Measurements from ENCODE around the gene VARS1.

The VARS1 gene

DNA sequence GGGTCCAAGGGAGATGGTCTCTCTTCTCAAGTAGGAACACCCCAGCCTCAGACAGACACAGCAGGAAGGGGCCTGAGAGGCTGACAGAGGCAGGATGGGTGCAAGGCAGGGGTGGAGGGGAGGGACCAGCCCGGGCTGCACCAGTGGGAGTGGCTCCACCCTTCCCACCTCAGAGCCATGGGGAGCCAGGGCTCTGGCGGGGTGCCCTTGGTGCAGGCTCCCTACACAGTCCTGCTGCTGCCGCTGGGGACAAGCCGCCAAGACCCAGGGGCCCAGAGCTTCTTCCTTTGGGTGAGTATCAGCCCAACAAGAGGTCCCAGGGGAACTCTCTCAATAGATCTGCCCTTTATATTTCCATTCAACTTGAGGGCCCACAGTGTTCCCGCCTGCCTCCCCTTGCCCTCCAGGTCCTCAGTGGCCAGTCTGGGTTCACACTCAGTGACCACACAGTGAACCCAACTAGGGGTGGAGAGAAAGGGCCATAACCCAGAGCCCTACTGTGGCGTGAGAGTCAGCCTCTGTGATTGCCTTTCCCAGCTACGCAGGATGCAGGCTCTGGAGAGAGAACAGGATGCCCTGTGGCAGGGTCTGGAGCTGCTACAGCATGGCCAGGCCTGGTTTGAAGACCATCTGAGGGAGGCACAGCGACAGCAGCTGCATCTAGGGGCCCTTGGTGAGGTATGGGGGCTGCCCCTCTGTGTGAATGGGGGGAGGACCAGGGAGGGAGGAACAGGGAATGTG is 32.5 kb downstream of the VARS1 start:
- Histone ChIP-seq H3K27me3 (ENCODE audit: control insufficient read depth in 2 of 2, insufficient read depth in 2 of 2, low read length in 2 of 2) (no peaks in the 10 kb centered on the region), H3K4me1 (ENCODE audit: control insufficient read depth in 2 of 2, insufficient read depth in 2 of 2, low read length in 2 of 2) (no peaks in the 10 kb centered on the region), H3K36me3 (ENCODE audit: control insufficient read depth in 2 of 2, insufficient read depth in 2 of 2, low read length in 2 of 2) (no peaks in the 10 kb centered on the region), H3K9me3 (ENCODE audit: control insufficient read depth in 2 of 2, low read length in 2 of 2) (no peaks in the 10 kb centered on the region), H3K9ac (ENCODE audit: low read depth in 1 of 2, low read length in 2 of 2) (no peak overlapping the region), H3K27ac (ENCODE audit: low read depth in 2 of 2, low read length in 2 of 2) (no peak overlapping the region), H3K4me3 (ENCODE audit: low read length in 2 of 2) (no peak overlapping the region)

DNA sequence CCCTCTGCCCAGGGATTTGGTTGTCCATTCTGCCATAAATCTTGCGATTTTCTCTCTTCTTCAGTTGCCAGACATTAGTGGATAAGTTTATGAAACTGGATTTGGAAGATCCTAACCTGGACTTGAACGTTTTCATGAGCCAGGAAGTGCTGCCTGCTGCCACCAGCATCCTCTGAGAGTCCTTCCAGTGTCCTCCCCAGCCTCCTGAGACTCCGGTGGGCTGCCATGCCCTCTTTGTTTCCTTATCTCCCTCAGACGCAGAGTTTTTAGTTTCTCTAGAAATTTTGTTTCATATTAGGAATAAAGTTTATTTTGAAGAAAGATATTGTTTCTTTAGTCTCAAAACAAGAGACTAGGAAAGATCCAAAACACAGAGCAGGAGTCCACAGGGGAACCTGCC is 33.2 kb downstream of the VARS1 start, which contains the start of gene SAPCD1:
TSS of gene SAPCD1 (plus strand) at position 301 of the 400 bp plus-strand sequence. CDS start 399 bp downstream, outside the sequence.
- Histone ChIP-seq H3K27ac (ENCODE audit: low read depth in 2 of 2, low read length in 2 of 2) (no peak within 1 kb of the TSS), H3K9me3 (ENCODE audit: control insufficient read depth in 2 of 2, low read length in 2 of 2) (no peaks in the 10 kb centered on the region), H3K4me1 (ENCODE audit: control insufficient read depth in 2 of 2, insufficient read depth in 2 of 2, low read length in 2 of 2) (no peaks in the 10 kb centered on the region), H3K27me3 (ENCODE audit: control insufficient read depth in 2 of 2, insufficient read depth in 2 of 2, low read length in 2 of 2) (no peaks in the 10 kb centered on the region), H3K4me3 (ENCODE audit: low read length in 2 of 2) (no peak within 1 kb of the TSS), H3K36me3 (ENCODE audit: control insufficient read depth in 2 of 2, insufficient read depth in 2 of 2, low read length in 2 of 2) (no peaks in the 10 kb centered on the region), H3K9ac (ENCODE audit: low read depth in 1 of 2, low read length in 2 of 2) (no peak within 1 kb of the TSS)

DNA sequence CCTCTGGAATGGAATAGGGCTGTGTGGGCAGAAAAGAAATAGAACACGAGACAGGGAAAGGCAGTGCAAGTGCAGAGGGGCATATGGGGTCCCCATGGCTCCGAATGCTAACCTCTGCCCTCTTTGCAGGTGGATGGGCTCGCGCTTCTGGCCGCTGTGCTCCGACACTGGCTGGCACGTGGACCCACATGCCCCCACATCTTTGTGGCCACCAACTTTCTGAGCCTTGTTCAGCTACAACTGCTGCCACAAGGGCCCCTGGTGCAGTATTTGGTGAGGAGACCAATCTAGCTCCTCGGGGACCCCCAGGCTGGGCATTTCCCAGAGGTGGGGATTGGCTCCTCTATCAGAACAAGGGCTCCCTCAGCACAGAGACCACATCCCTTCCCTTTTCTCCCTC is 34.2 kb downstream of the VARS1 start:
- Histone ChIP-seq H3K36me3 (ENCODE audit: control insufficient read depth in 2 of 2, insufficient read depth in 2 of 2, low read length in 2 of 2) (no peaks in the 10 kb centered on the region), H3K27me3 (ENCODE audit: control insufficient read depth in 2 of 2, insufficient read depth in 2 of 2, low read length in 2 of 2) (no peaks in the 10 kb centered on the region), H3K4me1 (ENCODE audit: control insufficient read depth in 2 of 2, insufficient read depth in 2 of 2, low read length in 2 of 2) (no peaks in the 10 kb centered on the region), H3K27ac (ENCODE audit: low read depth in 2 of 2, low read length in 2 of 2) (no peak overlapping the region), H3K9me3 (ENCODE audit: control insufficient read depth in 2 of 2, low read length in 2 of 2) (no peaks in the 10 kb centered on the region), H3K9ac (ENCODE audit: low read depth in 1 of 2, low read length in 2 of 2) (no peak overlapping the region), H3K4me3 (ENCODE audit: low read length in 2 of 2) (no peak overlapping the region)

DNA sequence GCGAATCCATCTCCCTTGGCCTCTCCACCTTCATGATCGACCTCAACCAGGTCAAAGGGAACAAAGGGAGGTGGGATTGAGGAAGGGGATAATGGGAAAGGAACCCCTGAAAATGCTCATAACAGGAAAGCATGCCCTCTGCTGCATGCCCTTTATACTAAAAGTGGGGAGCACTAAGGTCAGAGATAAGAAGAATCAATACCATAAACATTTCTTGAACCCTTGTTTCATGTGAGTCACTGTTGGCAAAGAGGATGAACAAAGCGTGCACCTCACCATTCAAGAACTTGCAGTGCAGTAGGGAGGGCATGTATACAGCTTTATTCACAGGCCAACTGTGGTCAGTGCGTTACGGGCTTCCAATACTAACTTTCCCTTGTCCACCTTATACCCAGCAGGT is 34.8 kb downstream of the VARS1 start:
- Histone ChIP-seq H3K9me3 (ENCODE audit: control insufficient read depth in 2 of 2, low read length in 2 of 2) (no peaks in the 10 kb centered on the region), H3K4me3 (ENCODE audit: low read length in 2 of 2) (no peak overlapping the region), H3K27me3 (ENCODE audit: control insufficient read depth in 2 of 2, insufficient read depth in 2 of 2, low read length in 2 of 2) (no peaks in the 10 kb centered on the region), H3K9ac (ENCODE audit: low read depth in 1 of 2, low read length in 2 of 2) (no peak overlapping the region), H3K36me3 (ENCODE audit: control insufficient read depth in 2 of 2, insufficient read depth in 2 of 2, low read length in 2 of 2) (no peaks in the 10 kb centered on the region), H3K4me1 (ENCODE audit: control insufficient read depth in 2 of 2, insufficient read depth in 2 of 2, low read length in 2 of 2) (no peaks in the 10 kb centered on the region), H3K27ac (ENCODE audit: low read depth in 2 of 2, low read length in 2 of 2) (no peak overlapping the region)

DNA sequence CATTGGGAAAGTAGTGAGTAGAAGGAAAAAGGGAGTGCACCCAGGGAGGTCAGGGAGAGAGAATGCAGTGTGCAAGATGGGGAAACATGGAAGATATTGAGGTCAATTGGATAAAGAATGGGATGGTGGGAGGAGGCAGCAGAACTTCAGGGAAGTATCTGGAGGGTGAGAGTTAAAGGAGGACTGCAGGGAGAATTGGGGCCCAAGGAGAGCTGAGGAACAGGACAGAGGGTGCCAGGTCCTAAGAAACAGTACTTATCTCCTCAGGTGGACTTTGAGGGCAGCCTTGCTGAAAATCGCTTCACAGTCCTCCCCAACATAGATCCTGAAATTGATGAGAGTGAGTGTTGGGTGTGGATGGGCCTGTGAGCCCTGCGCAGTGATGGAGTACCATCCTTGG is 37.3 kb downstream of the VARS1 start:
- H3K36me3 ChIP-seq (ENCODE audit: control insufficient read depth in 2 of 2, insufficient read depth in 2 of 2, low read length in 2 of 2), result no peaks in the 10 kb centered on the region
- H3K27ac ChIP-seq (ENCODE audit: low read depth in 2 of 2, low read length in 2 of 2), result no peak overlapping the region
- no peaks in the 10 kb centered on the region for H3K9me3 ChIP-seq (ENCODE audit: control insufficient read depth in 2 of 2, low read length in 2 of 2)
- no peak overlapping the region for H3K9ac ChIP-seq (ENCODE audit: low read depth in 1 of 2, low read length in 2 of 2)
- H3K27me3 ChIP-seq (ENCODE audit: control insufficient read depth in 2 of 2, insufficient read depth in 2 of 2, low read length in 2 of 2), result no peaks in the 10 kb centered on the region
- no peak overlapping the region for H3K4me3 ChIP-seq (ENCODE audit: low read length in 2 of 2)
- H3K4me1 ChIP-seq (ENCODE audit: control insufficient read depth in 2 of 2, insufficient read depth in 2 of 2, low read length in 2 of 2), result no peaks in the 10 kb centered on the region

DNA sequence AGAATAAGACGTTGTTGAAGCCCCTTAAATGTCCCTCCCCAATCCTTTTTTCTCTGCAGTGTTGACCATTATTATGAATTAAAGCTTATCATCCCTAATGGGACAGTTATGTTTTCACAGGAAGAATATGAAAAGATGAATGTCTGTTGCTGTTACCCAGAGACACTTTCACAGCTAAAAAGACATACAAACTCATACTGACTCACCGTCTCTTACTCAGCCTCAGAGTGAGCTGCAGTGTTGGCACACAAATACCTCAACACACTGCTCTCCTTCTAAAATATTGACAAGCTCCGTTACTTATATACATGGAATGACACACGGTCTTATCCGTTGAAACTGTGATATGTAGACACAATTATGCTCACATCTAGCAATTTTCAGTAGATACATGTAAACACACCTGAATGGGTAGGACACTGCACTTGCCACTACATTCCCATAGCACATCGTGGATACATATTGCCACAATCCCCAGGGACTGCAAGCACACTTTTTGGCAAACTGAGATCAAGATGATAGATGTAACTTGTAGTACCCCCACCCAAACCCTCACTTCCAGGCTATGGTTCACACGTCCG is 42.7 kb downstream of the VARS1 start:
- no peaks in the 10 kb centered on the region for H3K4me1 ChIP-seq (ENCODE audit: control insufficient read depth in 2 of 2, insufficient read depth in 2 of 2, low read length in 2 of 2)
- H3K27me3 ChIP-seq (ENCODE audit: control insufficient read depth in 2 of 2, insufficient read depth in 2 of 2, low read length in 2 of 2), result no peaks in the 10 kb centered on the region
- no peak overlapping the region for H3K9ac ChIP-seq (ENCODE audit: low read depth in 1 of 2, low read length in 2 of 2)
- H3K4me3 ChIP-seq (ENCODE audit: low read length in 2 of 2), result no peak overlapping the region
- H3K27ac ChIP-seq (ENCODE audit: low read depth in 2 of 2, low read length in 2 of 2), result no peak overlapping the region
- no peaks in the 10 kb centered on the region for H3K36me3 ChIP-seq (ENCODE audit: control insufficient read depth in 2 of 2, insufficient read depth in 2 of 2, low read length in 2 of 2)
- H3K9me3 ChIP-seq (ENCODE audit: control insufficient read depth in 2 of 2, low read length in 2 of 2), result no peaks in the 10 kb centered on the region

DNA sequence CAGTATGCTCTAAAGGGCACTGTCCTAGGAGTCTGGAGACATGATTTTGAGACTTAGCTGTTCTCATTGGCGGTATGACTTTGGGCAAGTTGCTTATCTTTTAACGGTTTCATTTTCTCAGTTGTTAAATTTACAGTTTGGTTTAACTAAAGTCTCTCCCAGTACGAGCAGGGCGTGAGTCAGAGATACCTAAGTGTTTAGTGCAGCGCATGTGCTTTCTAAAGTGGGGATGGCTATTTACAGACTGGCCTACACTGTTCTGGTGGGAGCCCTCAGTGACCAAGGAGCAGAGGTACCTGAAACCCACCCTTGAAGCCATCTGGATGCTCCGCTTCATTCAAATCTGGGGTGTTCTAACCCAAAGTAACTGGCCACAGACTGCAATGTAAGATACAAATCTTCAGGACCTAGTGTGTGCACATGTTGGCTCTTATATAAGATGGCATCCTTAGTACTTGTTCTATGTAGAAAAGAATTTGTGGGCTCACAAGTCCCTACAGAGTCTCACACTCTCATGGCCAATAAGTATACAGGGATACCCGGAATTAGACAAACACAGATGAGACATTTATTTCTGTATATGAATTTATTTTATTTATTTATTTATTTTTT is 45.0 kb downstream of the VARS1 start:
- Histone ChIP-seq H3K4me3 (ENCODE audit: low read length in 2 of 2) (no peak overlapping the region), H3K9me3 (ENCODE audit: control insufficient read depth in 2 of 2, low read length in 2 of 2) (no peaks in the 10 kb centered on the region), H3K27ac (ENCODE audit: low read depth in 2 of 2, low read length in 2 of 2) (no peak overlapping the region), H3K36me3 (ENCODE audit: control insufficient read depth in 2 of 2, insufficient read depth in 2 of 2, low read length in 2 of 2) (peaks cover 0 to 6% of the 10 kb centered on the region in 2 donors), H3K4me1 (ENCODE audit: control insufficient read depth in 2 of 2, insufficient read depth in 2 of 2, low read length in 2 of 2) (no peaks in the 10 kb centered on the region), H3K9ac (ENCODE audit: low read depth in 1 of 2, low read length in 2 of 2) (no peak overlapping the region), H3K27me3 (ENCODE audit: control insufficient read depth in 2 of 2, insufficient read depth in 2 of 2, low read length in 2 of 2) (no peaks in the 10 kb centered on the region)

DNA sequence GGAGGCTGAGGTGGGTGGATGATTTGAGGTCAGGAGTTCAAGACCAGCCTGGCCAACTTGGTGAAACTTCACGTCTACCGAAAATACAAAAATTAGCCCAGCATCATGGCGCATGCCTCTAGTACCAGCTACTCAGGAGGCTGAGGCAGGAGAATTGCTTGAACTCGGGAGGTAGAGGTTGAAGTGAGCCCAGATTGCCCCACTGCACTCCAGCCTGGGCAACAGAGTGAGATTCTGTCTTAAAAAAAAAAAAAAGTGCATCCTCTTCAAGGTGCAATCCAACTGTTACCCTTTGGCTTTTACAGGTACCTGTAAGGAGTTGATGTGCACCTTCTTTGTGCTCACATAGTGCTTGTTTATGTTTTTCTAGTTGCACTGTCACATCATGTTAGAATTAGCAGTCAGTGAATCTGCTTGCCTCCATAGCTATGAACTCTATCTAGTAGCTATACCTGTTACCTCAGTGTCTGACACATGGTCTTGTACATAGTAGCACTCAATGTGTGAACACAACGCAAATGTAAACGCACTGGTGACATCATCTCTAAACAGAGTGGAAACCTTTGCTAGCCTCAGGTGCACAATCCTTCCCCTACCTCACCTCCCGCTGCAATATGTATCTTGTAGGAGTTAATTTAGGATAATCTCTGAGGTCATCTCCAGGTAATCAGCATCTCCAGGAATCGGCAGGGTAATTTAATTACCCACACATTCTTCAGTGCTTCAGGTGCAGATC is 46.1 kb downstream of the VARS1 start:
- no peaks in the 10 kb centered on the region for H3K4me1 ChIP-seq (ENCODE audit: control insufficient read depth in 2 of 2, insufficient read depth in 2 of 2, low read length in 2 of 2)
- no peaks in the 10 kb centered on the region for H3K9me3 ChIP-seq (ENCODE audit: control insufficient read depth in 2 of 2, low read length in 2 of 2)
- H3K4me3 ChIP-seq (ENCODE audit: low read length in 2 of 2), result no peak overlapping the region
- no peak overlapping the region for H3K27ac ChIP-seq (ENCODE audit: low read depth in 2 of 2, low read length in 2 of 2)
- H3K27me3 ChIP-seq (ENCODE audit: control insufficient read depth in 2 of 2, insufficient read depth in 2 of 2, low read length in 2 of 2), result no peaks in the 10 kb centered on the region
- peaks cover 0 to 6% of the 10 kb centered on the region in 2 donors for H3K36me3 ChIP-seq (ENCODE audit: control insufficient read depth in 2 of 2, insufficient read depth in 2 of 2, low read length in 2 of 2)
- no peak overlapping the region for H3K9ac ChIP-seq (ENCODE audit: low read depth in 1 of 2, low read length in 2 of 2)
